Mesothelial cell of epicardium (in vitro differentiated cells): ENCODE data around the gene CHIT1. TPM values are rescaled to one million over a fixed set of nuclear protein-coding genes. Genes with fewer than 3 reads are reported as not detected.

Experiments
- DNase-seq, 2 experiments: peaks; one replicate each; pipeline ENCODE4 v3.0.0; 2021; ENCODE audit warnings: low spot score in 2 of 2; ENCODE audit not compliant: unreplicated experiment in 2 of 2
- H3K27ac Mint-ChIP-seq: 2 replicates; pipeline ENCODE4 v1.8.0; 2021; ENCODE audit warnings: mixed read lengths
- H3K27me3 Mint-ChIP-seq: 2 replicates; pipeline ENCODE4 v1.8.0; 2021; ENCODE audit warnings: low read depth, mixed read lengths
- H3K36me3 Mint-ChIP-seq: 2 replicates; pipeline ENCODE4 v1.8.0; 2021; ENCODE audit warnings: mixed read lengths
- H3K4me1 Mint-ChIP-seq: 2 replicates; pipeline ENCODE4 v1.8.0; 2021; ENCODE audit warnings: mixed read lengths
- H3K4me3 Mint-ChIP-seq: 2 replicates; pipeline ENCODE4 v1.8.0; 2021; ENCODE audit warnings: mild to moderate bottlenecking, moderate library complexity, mixed read lengths
- H3K9me3 Mint-ChIP-seq: 2 replicates; pipeline ENCODE4 v1.8.0; 2021; ENCODE audit warnings: mixed read lengths
- total RNA-seq: library from RNA; stranded (reverse); gene quantifications from 3 replicates; pipeline ENCODE4 v1.2.1, GENCODE V29; 2021
- TF ChIP-seq, protein P1 (sequence below): fragments of 200-600 bp; sonication (generic); IDR thresholded peaks from one replicate; pipeline ENCODE4 v1.5.0; 2021; ENCODE audit warnings: antibody characterized with exemption; ENCODE audit not compliant: unreplicated experiment

Gene CHIT1
- total RNA-seq, 1 donor from 2014 or later: 0.13 TPM

DNA sequence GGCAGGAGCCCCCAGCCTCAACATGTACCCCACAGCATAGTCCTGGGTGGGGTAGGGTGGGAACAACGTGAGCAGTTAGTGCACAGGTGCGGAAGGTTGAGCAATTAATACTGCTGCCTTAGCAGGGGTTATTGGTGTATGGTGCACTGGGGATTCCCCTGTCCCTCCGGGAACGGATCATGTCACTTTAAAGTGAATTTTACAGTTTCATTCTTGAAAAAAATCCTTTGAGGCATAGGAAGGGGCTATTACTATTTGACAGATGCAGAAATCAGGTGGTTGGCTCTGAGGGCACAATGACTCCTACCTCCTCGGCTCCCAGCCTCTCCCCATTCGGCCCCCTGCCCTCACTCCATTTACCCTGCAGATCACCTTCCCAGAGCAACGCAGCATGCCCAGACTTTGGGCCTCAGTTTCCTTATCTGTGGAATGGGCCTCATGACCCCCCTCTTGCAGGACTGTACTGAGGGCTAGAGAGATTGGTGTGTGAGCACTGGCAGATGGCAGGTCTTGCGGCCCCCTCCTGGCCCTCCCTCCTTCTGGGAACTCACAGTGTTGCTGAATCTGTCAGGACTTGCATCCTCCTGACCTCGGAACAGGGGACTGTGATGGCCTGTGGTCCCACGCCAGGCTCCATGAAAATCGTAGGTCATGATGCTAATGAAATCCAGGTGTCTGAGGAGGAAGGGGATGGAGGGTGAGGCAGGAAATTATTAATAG lies 48.7 kb downstream of the CHIT1 start:
- no peaks in the 10 kb centered on the region for H3K27me3 Mint-ChIP-seq
- H3K27ac Mint-ChIP-seq: no peak overlapping the region
- H3K4me3 Mint-ChIP-seq: no peak overlapping the region
- H3K9me3 Mint-ChIP-seq: no peaks in the 10 kb centered on the region
- TF ChIP-seq, protein P1, sequence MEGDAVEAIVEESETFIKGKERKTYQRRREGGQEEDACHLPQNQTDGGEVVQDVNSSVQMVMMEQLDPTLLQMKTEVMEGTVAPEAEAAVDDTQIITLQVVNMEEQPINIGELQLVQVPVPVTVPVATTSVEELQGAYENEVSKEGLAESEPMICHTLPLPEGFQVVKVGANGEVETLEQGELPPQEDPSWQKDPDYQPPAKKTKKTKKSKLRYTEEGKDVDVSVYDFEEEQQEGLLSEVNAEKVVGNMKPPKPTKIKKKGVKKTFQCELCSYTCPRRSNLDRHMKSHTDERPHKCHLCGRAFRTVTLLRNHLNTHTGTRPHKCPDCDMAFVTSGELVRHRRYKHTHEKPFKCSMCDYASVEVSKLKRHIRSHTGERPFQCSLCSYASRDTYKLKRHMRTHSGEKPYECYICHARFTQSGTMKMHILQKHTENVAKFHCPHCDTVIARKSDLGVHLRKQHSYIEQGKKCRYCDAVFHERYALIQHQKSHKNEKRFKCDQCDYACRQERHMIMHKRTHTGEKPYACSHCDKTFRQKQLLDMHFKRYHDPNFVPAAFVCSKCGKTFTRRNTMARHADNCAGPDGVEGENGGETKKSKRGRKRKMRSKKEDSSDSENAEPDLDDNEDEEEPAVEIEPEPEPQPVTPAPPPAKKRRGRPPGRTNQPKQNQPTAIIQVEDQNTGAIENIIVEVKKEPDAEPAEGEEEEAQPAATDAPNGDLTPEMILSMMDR: no peak
- H3K36me3 Mint-ChIP-seq: no peaks in the 10 kb centered on the region
- DNase-seq: no peak
- H3K4me1 Mint-ChIP-seq: peaks cover 11% of the 10 kb centered on the region

DNA sequence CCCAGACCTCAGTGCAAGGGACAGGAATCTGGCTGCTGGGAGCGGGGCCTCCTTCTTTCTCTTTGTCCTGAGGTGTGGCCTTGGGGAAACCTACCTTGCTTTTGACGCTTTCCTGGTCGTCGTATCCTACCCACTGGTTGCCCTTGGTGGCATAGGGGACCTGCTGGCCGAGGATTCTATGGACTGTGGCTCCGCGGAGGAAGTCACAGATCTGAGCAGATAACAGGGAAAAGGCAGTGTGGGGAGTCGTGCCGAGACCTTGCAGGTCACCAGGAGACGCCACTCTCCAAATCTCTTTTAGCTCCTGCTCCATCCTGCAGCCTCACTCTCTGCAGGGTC lies 49.8 kb downstream of the CHIT1 start:
- peaks cover 11% of the 10 kb centered on the region for H3K4me1 Mint-ChIP-seq
- H3K27ac Mint-ChIP-seq: no peak overlapping the region
- H3K36me3 Mint-ChIP-seq: no peaks in the 10 kb centered on the region
- H3K9me3 Mint-ChIP-seq: no peaks in the 10 kb centered on the region
- DNase-seq: no peak
- H3K27me3 Mint-ChIP-seq: no peaks in the 10 kb centered on the region
- H3K4me3 Mint-ChIP-seq: no peak overlapping the region
- TF ChIP-seq, protein P1: no peak

DNA sequence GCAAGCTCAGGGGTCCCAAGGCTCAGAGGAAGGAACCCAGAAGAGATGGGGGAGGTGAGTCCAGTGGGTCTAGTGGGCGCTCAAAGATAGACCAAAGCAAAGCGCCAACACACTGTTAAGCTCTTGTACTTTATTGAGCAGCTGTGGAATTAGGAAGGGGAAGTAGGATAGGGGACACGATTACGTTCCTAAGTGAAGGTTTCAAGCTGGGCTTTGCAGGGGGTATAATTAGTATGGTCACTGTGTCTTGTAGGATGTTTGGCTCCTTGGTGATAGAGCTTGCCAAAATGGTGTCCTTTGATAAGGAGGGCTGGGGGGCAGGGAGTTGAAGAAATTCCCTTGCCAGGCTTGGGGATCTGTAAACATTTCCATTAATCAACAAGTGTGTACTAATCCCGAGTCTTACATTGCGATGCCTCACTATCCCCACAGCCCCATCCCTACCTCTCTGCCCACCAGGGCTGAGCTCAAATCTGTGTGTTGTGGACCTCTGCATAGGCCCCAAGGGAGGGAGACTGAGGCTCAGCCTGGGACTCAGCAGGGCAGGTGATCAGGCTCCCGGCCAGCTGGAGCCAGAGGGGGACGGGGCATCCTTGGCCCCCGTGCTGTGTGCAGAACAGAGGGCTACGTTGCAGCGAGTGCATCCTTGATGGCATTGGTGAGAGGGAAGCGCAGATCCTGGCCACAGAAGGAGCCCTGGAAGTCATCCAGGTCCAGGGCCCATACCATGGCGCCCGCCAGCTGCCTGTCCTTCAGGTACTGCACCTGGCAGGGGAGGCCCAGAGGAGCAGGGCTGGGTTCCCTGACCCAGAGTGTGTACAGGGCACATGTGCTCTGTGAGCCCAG lies 50.4 kb downstream of the CHIT1 start:
- Mint-ChIP-seq H3K36me3 (no peaks in the 10 kb centered on the region), H3K4me3 (no peak overlapping the region), H3K27me3 (no peaks in the 10 kb centered on the region), H3K27ac (no peak overlapping the region), H3K4me1 (peaks cover 11% of the 10 kb centered on the region), H3K9me3 (no peaks in the 10 kb centered on the region)
- DNase-seq: no peak
- TF ChIP-seq, protein P1: no peak

DNA sequence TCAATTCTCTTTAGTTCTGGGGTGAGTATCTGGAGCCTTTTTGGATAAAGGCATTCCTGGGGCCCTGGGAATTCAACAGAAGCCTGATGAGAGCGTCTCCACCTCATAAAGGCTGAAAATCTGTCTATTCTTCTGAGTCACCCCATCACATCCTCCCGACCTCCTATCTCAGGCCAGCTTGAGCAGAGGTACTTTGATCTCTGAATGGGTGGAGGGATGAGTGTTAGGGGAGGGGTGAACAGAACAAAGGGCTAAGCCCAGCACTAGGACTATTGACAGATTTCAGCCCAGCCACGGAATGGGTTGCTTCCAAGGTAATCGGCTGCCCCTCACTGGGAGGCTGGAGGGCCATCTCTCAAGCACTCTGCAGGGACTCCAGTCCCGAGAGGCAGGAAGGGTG lies 51.4 kb downstream of the CHIT1 start:
- peak overlapping the region; percentile 60 for H3K27ac Mint-ChIP-seq
- TF ChIP-seq, protein P1: no peak
- peaks cover 11% of the 10 kb centered on the region for H3K4me1 Mint-ChIP-seq

DNA sequence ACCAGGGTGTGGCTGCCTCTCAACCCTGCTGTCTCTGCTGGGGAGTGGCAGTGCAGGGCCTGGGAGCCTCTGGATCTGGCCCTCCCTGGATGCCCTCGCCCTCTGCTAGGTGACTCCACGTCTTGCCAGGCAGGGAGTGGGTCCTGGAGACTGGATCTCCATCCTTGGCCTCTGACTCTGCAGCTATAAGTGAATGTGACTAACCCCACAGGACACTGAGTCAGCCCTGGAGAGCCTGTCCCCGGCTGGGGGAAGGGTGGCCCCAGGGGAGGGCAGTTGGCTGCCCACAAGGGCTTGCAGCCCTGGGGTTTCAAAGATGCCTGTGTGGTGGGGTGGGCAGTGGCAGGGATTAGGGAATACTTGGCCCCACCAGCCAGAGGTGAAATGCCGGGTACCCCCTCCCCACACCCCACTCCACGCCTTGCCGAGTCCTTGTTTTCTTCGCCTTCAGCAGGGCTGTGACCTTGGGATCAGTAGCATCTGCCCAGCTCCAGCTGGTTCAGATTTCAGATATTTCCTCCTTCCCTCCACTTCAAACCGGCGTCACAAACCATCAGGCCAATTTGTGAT lies 51.9 kb downstream of the CHIT1 start:
- DNase-seq: no peak

More for the DNA sequence above, 51.4 kb downstream of the CHIT1 start:
- Mint-ChIP-seq H3K4me3 (no peak overlapping the region), H3K36me3 (no peaks in the 10 kb centered on the region), H3K27me3 (no peaks in the 10 kb centered on the region), H3K9me3 (no peaks in the 10 kb centered on the region)
- DNase-seq: no peak

More for the DNA sequence above, 51.9 kb downstream of the CHIT1 start:
- TF ChIP-seq, protein P1: no peak
- H3K27me3 Mint-ChIP-seq: no peaks in the 10 kb centered on the region
- H3K9me3 Mint-ChIP-seq: no peaks in the 10 kb centered on the region
- H3K4me1 Mint-ChIP-seq: peaks cover 11% of the 10 kb centered on the region
- H3K4me3 Mint-ChIP-seq: no peak overlapping the region
- no peaks in the 10 kb centered on the region for H3K36me3 Mint-ChIP-seq
- peak overlapping the region; percentile 60 for H3K27ac Mint-ChIP-seq
